Aorta (tissue), 5 donors: ENCODE results near the gene LRTM2. TPM values are rescaled to one million over a fixed set of nuclear protein-coding genes. Genes with fewer than 3 reads are reported as not detected.

ENCODE experiments used
- ATAC-seq: fragments of 200-7000 bp; cut with Tn5 transposase; one replicate; pipeline ENCODE4 v1.9.1; 2022; ENCODE audit warnings: moderate library complexity; ENCODE audit not compliant: low FRiP score
- DNase-seq, 2 donors: peaks; one replicate each; pipeline ENCODE4 v3.0.0-alpha.2; 2020
- H3K27ac ChIP-seq, 2 donors: one replicate each; pipeline ENCODE4 v1.5.1; 2013; ENCODE audit warnings: low read length in 2 of 2, mild to moderate bottlenecking in 2 of 2, moderate library complexity in 2 of 2, control low read depth in 1 of 2, inconsistent platforms in 1 of 2, low read depth in 1 of 2
- H3K27me3 ChIP-seq, 2 donors: one replicate each; pipeline ENCODE4 v1.6.1; 2013; ENCODE audit warnings: control low read depth in 1 of 2, low read length in 1 of 2, mild to moderate bottlenecking in 1 of 2, moderate library complexity in 1 of 2; ENCODE audit not compliant: insufficient read depth in 2 of 2, control insufficient read depth in 1 of 2
- H3K36me3 ChIP-seq, 2 donors: one replicate each; pipeline ENCODE4 v1.6.1; 2013; ENCODE audit warnings: control low read depth in 1 of 2, low read length in 1 of 2, mild to moderate bottlenecking in 1 of 2; ENCODE audit not compliant: insufficient read depth in 2 of 2, control insufficient read depth in 1 of 2
- H3K4me1 ChIP-seq, 2 donors: one replicate each; pipeline ENCODE4 v1.6.1; 2013; ENCODE audit warnings: low read length in 2 of 2, control low read depth in 1 of 2, mild to moderate bottlenecking in 1 of 2, moderate library complexity in 1 of 2; ENCODE audit not compliant: insufficient read depth in 2 of 2, control insufficient read depth in 1 of 2
- H3K4me3 ChIP-seq, 2 donors: one replicate each; pipeline ENCODE4 v1.5.1; 2013; ENCODE audit warnings: low read length in 2 of 2, control low read depth in 1 of 2, mild to moderate bottlenecking in 1 of 2
- H3K9me3 ChIP-seq: one replicate; pipeline ENCODE4 v1.6.1; 2013; ENCODE audit warnings: mild to moderate bottlenecking, low read length; ENCODE audit not compliant: control insufficient read depth
- WGBS, 2 donors: extraction: QIAGEN DNeasy Blood & Tissue Kit; methylation state at CpG; one replicate each; pipeline ENCODE4 v1.1.7; 2013; 5-methylcytosine and 5-hydroxymethylcytosine counted together
- intact Hi-C, 2 donors: fragments of 100-400 bp; cut with DNase I; formaldehyde crosslinking; loops; one replicate each; pipeline versions ENCODE4 v1.14.2 to v1.15.0; 2022
- polyA plus RNA-seq, 2 donors: library from polyadenylated mRNA; stranded (reverse); fragments of 200-250 nt; gene quantifications; one replicate each; pipeline ENCODE4 v1.2.3, GENCODE V29; 2013
- total RNA-seq, 2 donors: library from RNA; stranded (reverse); fragmentation: NEBNext Ultra II Directional; extraction: Animal tissue kit (Norgen Biotek cat#: 25700); gene quantifications; one replicate each; pipeline ENCODE4 v1.2.1, GENCODE V29; 2021
- donor health status: healthy with polysubstance abuse.
- donor health status: Bipolar disorder and iron deficiency.
- donor health status: DM: no; HTN: no; CAD: no.
- donor health status: DM: no; HTN: no; CAD: no.
- donor health status: DM: yes; HTN: yes; CAD: no.

Gene LRTM2
- total and polyA plus RNA-seq, 4 donors: not detected

- Histone ChIP-seq H3K4me3 (no peak overlapping the region), H3K9me3 (no peaks in the 10 kb centered on the region), H3K27me3 (no peaks in the 10 kb centered on the region), H3K27ac (no peak overlapping the region), H3K4me1 (no peaks in the 10 kb centered on the region), H3K36me3 (no peaks in the 10 kb centered on the region)
- intact Hi-C loops: no loop called here
- 92 to 93% methylated on average over 12 of the region's 12 CpGs for WGBS, 2 donors
- ATAC-seq: no peak
- peak; percentile 26 to 60 for DNase-seq
These were observed 17.3 kb downstream of the LRTM2 start for GRCh38 chr12:1837541-1838204.

- Histone ChIP-seq H3K9me3 (no peaks in the 10 kb centered on the region), H3K27me3 (no peaks in the 10 kb centered on the region), H3K27ac (no peak overlapping the region), H3K4me3 (no peak overlapping the region), H3K36me3 (no peaks in the 10 kb centered on the region), H3K4me1 (no peaks in the 10 kb centered on the region)
- intact Hi-C loops: no loop called here
- DNase-seq: peak; percentile 28 to 46
- ATAC-seq: no peak
- 87 to 88% methylated on average over 26 of the region's 26 CpGs for WGBS, 2 donors
These were observed 18.0 kb downstream of the LRTM2 start for GRCh38 chr12:1838205-1838993.

- peak; percentile 16 to 61 for DNase-seq
- no peak for ATAC-seq
- H3K4me1 ChIP-seq: no peaks in the 10 kb centered on the region
- no peak overlapping the region for H3K4me3 ChIP-seq
- H3K27me3 ChIP-seq: no peaks in the 10 kb centered on the region
- H3K36me3 ChIP-seq: no peaks in the 10 kb centered on the region
- H3K27ac ChIP-seq: no peak overlapping the region
- intact Hi-C loops: no loop called here
- no peaks in the 10 kb centered on the region for H3K9me3 ChIP-seq
- 86 to 91% methylated on average over 15 of the region's 15 CpGs for WGBS, 2 donors
These were observed 18.6 kb downstream of the LRTM2 start for GRCh38 chr12:1838994-1839365.

GRCh38 chr12:1839464-1839863 lies 19.1 kb downstream of the LRTM2 start:
- Histone ChIP-seq H3K36me3 (no peaks in the 10 kb centered on the region), H3K4me1 (no peaks in the 10 kb centered on the region), H3K27ac (no peak overlapping the region), H3K4me3 (no peak overlapping the region), H3K9me3 (no peaks in the 10 kb centered on the region), H3K27me3 (no peaks in the 10 kb centered on the region)
- peak; percentile 11 to 28 for DNase-seq
- ATAC-seq: no peak
- WGBS, 2 donors: 91 to 92% methylated on average over 10 of the region's 10 CpGs
- intact Hi-C loops: no loop called here

GRCh38 chr12:1839956-1840951 lies 19.9 kb downstream of the LRTM2 start:
- H3K27ac ChIP-seq: no peak overlapping the region
- DNase-seq (peak; percentile 34 to 35), ATAC-seq (no peak)
- H3K4me3 ChIP-seq: no peak overlapping the region
- no peaks in the 10 kb centered on the region for H3K36me3 ChIP-seq
- no peaks in the 10 kb centered on the region for H3K4me1 ChIP-seq
- intact Hi-C loops: no loop called here
- no peaks in the 10 kb centered on the region for H3K27me3 ChIP-seq
- H3K9me3 ChIP-seq: no peaks in the 10 kb centered on the region
- 75 to 77% methylated on average over 24 of the region's 24 CpGs for WGBS, 2 donors

- WGBS, 2 donors: 87 to 91% methylated on average over 13 to 16 of the region's 16 CpGs
- DNase-seq (peak; percentile 21 to 67), ATAC-seq (no peak)
- no peaks in the 10 kb centered on the region for H3K4me1 ChIP-seq
- H3K27ac ChIP-seq: no peak overlapping the region
- no peaks in the 10 kb centered on the region for H3K27me3 ChIP-seq
- no peaks in the 10 kb centered on the region for H3K36me3 ChIP-seq
- intact Hi-C loops: no loop called here
- no peaks in the 10 kb centered on the region for H3K9me3 ChIP-seq
- no peak overlapping the region for H3K4me3 ChIP-seq
These were observed 20.6 kb downstream of the LRTM2 start for GRCh38 chr12:1840981-1841425.

GRCh38 chr12:1841586-1842182 lies 21.3 kb downstream of the LRTM2 start:
- Histone ChIP-seq H3K9me3 (no peaks in the 10 kb centered on the region), H3K4me1 (no peaks in the 10 kb centered on the region), H3K36me3 (no peaks in the 10 kb centered on the region), H3K4me3 (no peak overlapping the region), H3K27ac (no peak overlapping the region), H3K27me3 (no peaks in the 10 kb centered on the region)
- WGBS, 2 donors: 89% methylated on average over 13 of the region's 13 CpGs
- intact Hi-C loops: no loop called here
- DNase-seq (peak in 1 of 2 donors; percentile 48), ATAC-seq (no peak)

GRCh38 chr12:1842183-1842904 lies 22.0 kb downstream of the LRTM2 start:
- H3K36me3 ChIP-seq: no peaks in the 10 kb centered on the region
- ATAC-seq (no peak), DNase-seq (peak; percentile 28 to 47)
- H3K27me3 ChIP-seq: no peaks in the 10 kb centered on the region
- intact Hi-C loops: no loop called here
- 76 to 81% methylated on average over 12 to 18 of the region's 18 CpGs for WGBS, 2 donors
- H3K4me1 ChIP-seq: no peaks in the 10 kb centered on the region
- H3K27ac ChIP-seq: no peak overlapping the region
- no peak overlapping the region for H3K4me3 ChIP-seq
- H3K9me3 ChIP-seq: no peaks in the 10 kb centered on the region
